Activated CD4-positive, alpha-beta T cell treated with anti-CD3 and anti-CD28 coated beads, Interleukin-10, Interleukin-2, amounts not matched to agents 100 ng/mL and 50 ng/mL, durations not matched to agents 16 hours and 8 hours (primary cell): ENCODE data around the gene TOM1L2.
"Not testable (repeated sequence)": the region's sequence is repeated elsewhere in the genome, so short reads cannot be mapped to it uniquely, and the experiment has no call there.

Source experiments
- DNase-seq: peaks from one replicate; pipeline ENCODE4 v3.0.0-alpha.2; 2020

TOM1L2 gene

DNA sequence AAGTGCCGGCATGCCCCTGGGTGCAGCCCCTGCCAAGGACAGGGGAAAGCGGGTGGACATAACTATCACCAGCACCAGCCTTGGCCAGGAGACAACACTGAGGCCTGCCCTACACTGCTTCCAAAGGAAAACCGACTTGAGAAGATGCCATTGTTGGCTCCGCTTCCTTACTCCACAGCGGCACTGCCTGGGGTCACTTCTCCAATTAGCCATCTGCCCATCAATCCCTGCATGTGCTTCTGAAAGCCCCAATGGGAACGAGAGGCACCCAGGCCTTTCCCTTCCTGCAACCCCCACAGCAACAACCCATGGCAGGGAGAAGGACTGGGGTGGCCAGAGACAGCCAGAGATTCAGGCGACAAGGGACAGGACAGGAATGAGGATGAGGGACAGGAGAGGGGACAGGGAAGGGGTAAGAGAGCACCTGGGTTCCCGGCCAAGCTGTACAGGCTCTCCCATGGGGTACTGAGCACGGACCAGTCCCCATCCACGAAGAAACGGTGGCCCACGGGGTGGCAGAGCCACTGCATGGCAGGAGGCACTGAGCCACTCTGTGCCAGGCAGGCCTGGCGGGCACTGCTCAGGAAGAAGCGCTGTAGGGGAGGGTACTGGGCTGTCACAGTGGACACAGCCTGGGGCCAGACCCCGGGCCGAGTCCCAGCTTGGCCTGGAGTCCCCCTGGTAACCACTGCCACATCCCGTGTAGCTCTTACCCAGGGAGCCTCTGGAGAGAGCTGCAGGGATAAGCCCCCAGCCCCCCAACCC lies 156.6 kb downstream of the TOM1L2 start:
- DNase-seq, result no peak

DNA sequence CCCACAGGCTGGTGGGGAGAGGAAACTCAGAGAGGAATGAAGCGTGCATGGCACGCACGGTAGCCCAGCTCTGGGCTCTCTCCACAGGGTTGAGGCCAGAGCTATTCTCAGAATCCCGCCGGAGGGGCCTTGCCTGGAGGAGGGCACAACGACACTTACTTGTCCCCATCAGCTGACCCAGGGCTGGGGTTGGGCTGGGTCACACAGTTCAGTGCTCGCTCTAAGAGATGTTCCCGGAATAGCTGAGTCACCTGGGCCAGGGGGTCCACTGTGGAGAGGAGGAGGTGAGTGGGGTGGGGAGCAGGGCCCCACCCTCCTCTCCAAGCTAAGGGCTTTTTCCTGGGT lies 157.2 kb downstream of the TOM1L2 start:
- no peak for DNase-seq

DNA sequence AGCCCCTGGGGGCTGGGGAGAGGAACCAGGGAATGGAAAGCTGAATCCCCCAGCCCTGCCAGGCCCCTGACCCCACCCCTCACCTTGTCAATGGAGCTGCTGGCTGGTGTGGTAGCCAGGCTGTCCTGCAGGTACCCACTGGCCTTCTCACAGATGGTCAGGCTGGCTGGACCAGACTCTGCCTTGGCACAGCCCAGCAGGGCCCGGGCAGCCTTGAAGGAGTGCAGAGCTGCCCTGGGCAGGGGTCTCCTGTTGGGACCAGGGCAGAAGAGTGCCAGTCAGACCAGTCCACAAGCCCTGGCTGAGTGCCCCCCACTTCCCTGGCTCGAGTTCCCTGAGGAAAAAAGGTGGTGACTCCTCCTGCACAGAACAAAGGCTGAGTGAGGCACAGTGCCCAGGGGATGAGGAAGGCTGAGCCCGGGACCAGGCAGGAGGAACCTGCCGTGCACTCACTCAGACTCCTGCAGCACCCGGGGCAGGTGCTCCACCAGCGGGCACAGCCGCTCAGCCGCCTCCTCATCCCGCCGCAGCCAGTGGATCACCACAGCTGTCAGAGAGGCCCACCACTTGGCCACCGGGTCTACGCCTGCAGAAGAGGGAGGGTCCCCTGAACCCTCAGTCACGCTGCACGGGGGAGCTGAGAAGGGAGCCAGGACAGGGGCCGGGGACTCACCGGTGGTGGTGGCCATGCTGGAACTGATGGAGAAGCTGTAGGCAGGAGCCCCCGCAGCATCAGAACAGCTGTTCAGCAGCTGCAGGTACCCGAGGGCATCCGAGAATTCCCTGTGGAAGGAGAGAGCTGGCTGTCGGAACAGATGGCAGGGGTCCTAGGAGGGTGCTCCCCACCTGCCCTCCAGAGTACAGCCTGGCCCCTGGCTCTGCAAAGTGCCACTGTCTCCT lies 157.8 kb downstream of the TOM1L2 start:
- DNase-seq, result no peak

DNA sequence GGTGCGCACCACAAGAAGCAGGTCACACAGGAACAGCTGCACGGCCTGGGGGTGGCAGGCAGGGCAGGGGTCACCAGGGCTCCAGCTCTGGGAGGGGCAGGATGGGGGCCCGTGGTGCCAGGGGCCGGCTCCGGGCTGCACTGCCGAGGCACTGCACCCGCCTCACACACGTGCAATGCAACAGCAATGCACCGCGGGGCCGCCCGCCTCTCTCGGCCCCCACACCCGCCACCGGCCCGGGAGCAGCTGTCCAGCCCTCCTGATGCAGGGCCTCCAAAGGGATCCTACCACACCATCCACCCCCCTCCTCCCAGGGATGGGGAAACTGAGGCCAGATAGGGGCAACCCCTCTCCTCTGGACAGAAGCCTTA lies 158.5 kb downstream of the TOM1L2 start:
- no peak for DNase-seq

DNA sequence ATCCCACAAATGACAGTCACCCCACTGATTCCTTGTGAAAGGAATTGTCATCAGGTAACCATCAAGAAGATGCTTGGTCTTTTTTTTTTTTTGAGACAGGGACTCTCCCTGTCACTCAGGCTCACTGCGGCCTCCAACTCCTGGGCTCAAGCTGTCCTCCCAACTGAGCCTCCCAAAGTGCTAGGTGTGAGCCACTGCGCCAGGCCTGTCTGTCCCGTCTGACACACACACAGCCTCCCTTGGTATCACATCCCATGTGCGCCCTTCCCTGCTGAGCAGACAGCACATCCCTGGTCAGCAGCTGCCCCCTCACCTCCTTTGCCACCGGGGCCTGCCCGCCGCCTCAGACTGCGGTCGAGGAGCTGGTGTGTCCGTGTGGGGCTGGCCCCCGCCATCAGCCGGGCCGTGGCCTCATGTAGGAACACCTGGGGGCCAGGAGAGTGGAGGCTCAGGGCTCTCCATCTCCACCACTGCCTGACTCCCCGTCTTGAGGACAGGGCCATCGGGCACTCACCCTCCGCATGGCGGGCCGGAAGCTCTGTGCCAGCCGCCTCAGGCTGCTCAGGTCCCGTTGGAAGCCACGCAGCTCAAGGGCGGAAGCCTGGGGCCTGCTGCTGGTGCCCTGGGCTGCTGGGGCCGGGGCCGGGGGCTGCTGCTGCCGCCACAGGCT lies 159.0 kb downstream of the TOM1L2 start:
- DNase-seq, result no peak

DNA sequence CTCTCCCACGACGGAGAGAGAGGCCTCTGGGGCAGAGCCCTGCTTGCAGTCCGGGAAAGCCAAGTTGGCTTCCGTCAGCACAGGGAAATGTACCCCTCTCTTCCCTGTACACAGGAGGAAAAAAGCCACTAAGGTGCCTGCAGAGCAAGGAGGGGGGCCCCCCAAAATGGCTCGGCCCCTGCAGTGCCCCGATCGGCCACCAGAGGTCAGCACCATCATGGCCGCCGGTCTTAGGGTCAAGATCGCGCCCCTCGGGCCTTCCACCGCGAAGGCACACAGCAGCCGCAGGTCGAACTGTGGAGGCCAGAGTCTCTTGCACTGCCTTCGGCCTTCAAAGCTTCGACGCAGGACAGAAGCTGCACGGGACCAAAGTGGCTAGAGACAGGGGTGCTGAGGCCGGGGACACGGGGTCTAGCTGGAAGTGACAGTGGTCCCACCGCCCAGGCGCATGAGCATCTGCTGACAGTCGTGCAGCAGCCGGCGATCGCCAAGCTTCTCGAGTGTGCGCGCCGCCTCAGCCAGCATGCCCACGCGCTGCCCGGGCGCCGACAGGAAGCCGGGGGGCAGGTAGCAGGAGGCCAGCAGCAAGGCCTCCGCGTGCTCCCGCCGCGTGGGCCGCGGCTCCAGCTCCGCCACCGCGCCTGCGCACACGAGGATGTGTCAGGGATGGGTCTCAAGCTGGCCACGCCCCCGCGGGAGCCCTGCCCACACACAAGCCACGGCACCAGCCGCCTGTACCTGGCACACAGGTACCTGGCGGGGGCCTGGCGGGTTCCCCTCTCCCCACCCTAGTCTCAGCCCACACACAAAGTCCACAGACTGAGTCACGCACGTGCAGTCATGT lies 159.8 kb downstream of the TOM1L2 start:
- peak; percentile 55 for DNase-seq

DNA sequence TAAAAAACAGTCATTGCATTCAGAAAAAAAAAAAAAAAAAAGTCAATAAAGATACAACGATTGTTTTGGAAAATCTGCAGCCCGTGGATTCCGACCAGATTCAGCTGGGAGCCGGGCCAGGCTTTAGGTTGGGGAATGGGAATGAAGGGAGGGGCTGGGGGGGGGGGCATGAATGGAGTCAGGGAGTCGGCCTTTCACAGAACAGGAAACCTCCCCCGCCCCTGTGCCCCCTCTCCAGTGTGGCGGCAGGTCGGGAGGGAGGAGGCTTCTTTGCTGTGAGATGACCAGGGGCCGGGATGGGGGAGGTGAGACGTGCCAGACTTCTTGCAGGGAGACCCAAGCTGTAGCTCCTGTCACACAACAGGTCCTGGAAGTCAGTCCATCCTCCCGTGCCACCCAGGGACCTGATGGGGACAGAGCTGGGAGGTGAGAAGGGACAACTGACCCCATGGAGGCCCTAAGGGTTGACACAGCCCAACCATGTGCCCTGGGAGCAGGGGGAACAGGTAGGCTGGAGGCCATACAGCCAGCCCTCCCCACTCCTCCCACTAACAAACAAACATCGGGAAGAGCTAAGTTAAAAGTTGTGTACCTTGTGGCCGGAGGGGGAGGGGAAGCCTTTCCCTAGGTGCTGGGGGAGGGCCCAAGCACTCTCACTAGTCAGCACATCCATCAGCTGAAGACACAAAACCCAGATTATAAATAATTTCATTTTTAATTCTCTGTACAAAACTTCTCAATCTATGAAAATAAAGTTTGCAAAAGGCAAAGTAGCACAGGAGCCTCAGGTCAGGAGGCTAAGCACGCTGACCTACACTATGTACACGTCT lies 160.6 kb downstream of the TOM1L2 start:
- DNase-seq, result no peak

DNA sequence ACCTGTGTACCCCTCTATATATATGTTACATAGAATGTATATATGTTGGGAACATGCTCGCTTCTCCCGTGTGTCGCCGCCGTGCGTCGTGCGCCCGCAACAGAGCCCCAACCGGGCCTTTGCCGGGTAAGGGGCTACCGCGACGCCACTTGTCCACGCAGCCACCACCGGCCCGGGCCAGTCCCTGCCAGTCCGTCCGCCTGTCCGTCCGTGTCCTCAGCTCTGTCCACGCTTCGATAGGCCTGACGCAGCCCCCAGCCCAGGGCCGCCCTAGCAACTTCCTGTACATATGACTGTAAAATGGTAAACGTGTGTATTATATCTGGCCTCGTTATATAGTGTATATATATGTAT lies 161.3 kb downstream of the TOM1L2 start:
- no peak for DNase-seq

DNA sequence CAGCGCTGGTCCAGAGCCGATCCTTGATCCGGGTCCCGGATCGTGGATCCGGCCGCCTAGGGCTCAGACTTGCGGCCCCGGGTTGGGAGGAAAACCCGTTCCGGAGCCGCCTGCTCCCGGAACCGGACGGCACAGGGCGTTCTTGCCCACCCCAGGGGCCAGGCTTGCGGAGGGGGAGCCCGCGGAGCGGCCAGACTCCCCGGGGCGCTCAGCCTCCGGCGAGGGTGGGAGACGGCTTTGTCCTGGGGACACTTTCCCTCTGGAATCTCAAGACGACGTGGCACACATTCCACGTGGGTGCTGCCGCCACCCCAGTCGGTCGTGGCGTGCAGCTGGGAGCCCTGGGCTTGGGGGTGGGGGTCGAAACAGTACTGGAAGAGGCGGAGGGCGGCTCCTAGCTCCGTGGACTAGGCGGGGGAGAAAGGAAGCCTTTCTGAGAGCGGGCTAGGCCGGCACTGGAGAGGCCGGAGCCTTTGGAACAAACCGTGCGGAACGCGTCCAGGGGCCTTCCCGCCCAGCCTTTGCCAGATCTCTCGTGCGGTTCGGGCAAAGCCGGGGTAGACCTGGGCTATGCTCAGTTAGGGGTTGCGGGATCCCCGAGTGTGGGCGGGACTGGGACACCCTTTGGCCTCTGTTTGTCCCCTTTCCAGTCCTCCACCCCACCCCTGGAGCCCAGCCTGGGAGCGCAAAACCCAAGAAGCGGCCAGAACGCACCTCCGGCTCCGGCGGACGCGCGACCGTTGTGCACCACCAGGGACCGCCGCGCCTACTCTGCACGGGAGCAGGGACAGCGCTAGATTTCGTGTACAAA lies 161.9 kb downstream of the TOM1L2 start:
- no peak for DNase-seq

DNA sequence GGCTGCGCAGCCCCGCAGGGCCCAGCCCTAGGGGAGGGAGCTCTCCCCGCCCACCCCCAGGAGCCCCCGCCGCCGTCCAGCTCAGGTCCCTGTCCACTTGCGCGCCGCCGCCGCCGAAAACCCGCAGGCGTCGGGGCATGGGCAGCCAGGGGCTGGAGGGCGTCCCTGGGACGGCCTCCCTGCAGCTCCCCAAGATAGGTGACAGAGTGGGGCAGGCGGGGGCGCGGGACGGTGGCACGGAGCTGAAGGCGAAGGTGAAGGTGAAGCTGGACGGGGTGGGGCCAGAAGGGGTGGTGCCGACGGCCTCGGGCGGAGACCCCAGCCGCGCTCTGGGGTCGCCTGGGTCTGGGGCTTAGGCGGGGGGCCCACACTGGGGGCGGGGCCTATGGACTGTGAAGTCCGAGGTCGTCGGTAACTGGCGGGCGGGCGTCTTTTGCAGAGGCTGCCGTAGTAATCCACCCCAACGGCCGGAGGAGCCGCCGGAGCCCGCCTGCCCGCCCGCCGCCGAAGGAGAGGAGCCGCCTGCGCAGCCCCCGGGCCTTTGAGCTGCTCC lies 162.6 kb downstream of the TOM1L2 start:
- no peak for DNase-seq

DNA sequence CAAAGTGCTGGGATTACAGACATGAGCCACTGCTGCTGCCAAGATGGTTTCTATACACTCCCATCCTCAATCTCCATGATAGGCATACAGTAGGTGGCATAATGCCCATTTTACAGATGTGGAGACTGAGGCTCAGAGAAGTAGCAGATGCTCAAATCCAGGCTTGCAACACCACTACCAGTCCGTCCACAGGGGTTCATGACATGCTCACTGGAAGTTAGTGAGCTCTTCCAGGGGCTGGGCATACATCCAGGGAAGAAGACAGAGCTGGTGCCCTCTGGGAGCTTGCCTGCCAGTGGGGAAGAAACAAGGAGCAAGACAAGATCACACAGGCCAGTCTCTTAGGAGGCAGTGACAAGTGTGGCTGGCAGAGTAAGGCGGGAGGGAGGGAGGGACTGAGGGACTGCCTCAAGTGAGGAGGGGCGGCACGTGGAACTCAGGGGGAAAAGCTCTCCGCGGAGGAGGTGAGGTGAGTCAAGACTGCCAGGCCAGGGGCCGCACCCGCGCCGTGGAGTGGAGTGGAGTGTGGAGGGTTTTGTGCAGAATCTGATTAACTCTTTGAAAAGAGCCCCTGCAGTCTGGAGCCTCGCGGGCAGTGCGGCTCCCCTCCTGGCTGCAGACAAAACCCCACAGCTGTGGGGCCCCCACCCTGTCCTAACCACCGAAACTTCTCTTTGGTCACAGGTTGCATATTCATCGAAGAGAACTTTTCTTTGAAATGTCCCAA lies 163.3 kb downstream of the TOM1L2 start:
- DNase-seq, result no peak

DNA sequence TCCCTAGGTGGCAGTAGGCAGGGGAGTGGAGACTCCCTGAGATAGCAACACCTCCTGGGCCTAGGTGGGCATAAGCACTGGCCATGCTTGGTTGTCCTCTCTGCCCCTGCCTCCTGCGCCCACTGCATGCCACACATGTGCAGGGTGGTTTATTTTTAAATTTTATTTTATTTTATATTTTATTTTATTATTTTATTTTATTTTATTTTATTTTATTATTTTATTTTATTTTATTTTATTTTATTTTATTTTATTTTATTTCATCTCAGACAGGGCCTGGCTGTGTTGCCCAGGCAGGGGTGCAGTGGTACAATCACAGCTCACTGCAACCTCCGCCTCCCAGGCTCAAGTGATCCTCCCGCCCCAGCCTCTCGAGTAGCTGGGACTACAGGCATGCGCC lies 164.0 kb downstream of the TOM1L2 start:
- not testable (repeated sequence) for DNase-seq

DNA sequence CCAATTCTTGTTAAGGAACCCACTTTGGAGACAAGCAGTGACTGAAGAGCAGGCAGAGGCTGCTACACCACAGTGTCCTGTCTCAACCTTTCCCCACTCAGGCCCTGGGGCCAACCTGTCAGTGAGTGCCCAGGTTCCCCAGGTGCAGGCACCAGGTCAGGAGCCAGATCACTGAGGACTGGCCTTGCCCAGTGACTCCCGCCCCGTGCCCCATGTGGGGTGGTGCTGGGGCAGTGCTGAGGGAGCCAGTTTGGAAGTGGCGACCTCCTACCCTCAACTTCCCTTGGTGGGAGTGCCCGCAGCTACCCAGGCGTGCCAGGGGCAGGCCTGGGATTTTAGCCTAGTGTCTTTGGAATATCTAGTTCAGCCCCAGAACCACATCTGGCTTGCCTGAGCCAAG lies 164.8 kb downstream of the TOM1L2 start:
- DNase-seq, result no peak

DNA sequence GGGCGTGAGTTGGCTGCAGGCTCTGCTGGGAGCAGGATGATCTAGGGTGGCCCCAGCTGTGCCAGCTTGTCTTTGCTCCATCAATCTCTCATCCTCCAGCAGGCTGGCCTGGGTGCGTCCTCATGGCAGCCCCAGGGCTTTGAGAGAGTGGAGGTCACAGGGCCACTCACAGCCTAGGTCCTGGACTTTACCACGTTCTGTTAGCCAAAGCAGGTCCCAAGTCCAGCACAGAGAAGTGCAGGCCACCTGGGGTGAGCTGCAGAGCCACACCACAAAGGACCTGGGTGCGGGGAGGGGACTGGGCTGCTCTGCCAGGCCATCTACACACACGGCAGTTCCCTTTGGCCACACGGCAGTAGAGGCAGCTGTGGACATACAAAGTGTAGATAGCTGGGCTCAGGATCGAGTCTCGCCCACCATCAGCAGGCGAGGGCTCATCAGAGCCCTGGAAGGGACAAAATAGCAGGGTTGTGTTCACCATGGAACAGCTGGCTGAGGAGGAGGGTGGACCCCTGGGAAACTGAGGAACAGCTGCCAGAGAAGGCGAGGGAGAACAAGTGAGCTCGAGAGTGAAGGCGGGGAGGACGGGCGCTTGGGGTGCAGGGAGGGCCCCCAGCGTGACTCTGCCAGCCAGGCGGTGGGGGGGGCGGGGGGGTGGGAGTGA lies 165.5 kb downstream of the TOM1L2 start:
- no peak for DNase-seq

DNA sequence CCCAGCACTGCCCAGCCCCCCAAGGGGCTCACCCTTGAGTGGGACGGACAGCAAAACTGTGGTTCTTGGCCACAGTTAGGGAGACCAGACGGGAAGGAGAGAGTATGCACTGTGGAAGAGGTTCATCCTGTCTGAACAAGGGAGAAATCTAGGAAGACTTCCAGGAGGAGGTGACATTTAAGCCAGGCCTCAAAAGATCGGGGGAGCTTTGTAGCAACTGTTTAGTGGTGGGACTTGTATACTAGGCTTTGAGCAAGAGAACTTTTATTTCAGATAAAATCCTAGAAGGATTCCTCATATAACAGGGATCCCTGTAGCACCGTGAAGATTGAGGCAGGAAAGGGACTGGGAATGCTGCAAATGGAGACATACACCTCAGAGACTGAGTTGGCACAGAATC lies 166.2 kb downstream of the TOM1L2 start:
- DNase-seq, result no peak

DNA sequence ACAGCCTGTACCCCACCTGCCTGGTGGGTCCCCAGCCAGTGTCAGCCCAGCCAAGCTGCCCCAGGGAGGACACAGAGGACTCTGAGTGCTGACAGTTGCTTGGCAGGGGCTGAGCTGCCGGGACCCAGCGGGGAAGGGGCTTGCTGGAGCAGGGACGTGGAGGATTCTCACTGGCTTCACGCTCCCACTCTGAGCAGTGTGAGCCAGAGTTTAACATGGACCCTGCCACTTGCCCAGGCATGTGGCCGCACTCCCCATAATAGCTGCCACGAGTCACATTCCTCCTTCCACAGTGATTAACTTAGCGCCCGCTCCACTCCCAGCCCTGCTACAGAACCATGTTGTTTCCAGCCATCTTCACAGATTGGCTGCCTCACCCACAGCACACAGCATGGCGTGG lies 166.6 kb downstream of the TOM1L2 start:
- DNase-seq, result no peak

DNA sequence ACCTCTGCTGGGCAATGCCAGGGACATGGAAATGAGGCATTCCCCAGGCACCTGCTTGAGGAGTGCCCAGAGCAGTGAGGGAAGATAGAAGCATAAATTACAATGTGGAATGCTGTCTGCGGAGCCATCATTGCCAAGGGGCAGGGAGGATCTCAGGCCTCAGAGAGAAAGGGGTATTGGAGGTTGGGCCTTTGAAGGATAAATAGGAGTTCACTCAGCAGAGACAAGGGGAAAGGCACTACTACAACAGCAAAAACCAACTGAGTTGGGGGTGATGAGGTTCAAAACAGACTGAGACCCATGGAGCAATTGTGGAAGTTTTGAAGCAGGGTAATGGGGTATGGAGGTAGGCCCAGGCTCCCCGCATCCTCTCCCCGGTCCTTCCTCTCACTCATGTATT lies 168.2 kb downstream of the TOM1L2 start:
- no peak for DNase-seq

DNA sequence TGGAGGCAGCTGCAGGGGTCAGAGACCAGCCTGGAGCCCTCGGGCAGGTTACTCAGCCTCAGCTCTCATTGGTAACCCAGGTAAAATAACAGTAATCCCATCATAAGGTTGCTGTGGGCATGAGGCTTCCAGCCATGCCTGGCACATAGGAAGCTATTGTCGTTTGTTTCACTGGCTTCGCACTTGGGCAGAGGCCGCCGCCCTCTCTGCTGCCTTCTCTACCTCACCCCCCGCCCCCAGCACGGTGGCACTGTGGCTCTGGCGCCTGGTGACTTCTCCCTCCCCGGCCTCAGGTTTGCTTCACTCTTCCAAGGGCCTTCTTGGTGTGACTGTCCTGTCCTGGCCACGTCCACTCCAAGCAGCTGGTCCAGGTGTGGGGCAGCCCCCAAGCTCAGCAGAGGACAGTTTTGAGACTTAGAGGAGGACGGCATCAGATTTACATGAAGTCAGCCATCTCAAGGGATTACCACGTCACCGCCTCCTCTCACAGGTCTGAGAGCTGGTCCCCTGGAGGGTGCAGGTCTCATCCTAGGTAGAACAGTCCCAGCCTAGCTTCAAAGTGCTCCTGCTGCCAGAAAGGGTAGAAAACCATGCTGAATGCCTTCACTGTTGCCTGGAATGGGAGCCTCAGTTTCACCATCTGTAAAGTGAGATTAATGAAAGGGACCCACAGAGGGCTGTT lies 170.3 kb downstream of the TOM1L2 start:
- no peak for DNase-seq

DNA sequence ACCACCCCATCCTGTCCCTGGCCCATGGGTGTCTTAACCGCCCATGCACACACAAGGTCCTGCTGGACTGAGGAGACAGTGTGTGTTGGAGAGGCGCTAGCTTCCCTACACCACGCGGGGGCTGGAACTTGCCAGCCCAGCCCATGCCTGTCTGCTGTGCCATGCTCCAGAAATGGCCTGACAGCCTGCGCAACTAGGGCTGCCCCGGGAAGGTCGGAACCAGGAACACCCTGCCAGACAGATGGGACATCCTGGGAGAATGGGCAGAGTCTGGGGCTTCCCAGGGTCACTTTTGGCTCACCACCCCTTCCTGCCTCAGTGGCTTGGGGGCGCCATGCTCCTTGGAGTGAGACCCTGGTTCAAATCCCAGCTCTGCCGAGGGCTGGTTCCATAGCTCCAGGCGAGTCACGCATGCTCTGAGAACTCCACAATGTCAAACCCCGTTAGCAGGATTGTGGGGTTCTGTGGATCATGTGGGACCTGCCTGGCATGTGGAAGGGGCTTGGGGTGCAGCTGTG lies 171.6 kb downstream of the TOM1L2 start:
- no peak for DNase-seq
